Measurements from ENCODE around the gene C1QTNF5. TPM values are rescaled to one million over a fixed set of nuclear protein-coding genes. Genes with fewer than 3 reads are reported as not detected.

Gene C1QTNF5
- total RNA-seq, 1 experiment from 2014 or later = 3.0 TPM

- Mint-ChIP-seq H3K4me1 (peaks cover 37% of the 10 kb centered on the region), H3K4me3 (peak overlapping the region; percentile 69), H3K27me3 (ENCODE audit: low read depth) (peaks cover 44% of the 10 kb centered on the region), H3K27ac (no peak overlapping the region), H3K9me3 (no peaks in the 10 kb centered on the region), H3K36me3 (peaks cover 7% of the 10 kb centered on the region)
- ChIA-PET POLR2A (interaction anchor here (0.5 to 4.7 kb wide), 5 partner anchors 9 to 572 kb away, joined by 3 to 35 read pairs (median 4); partner anchors contain the start of gene CBL), CTCF (interaction anchor here (0.8 to 13.7 kb wide), 11 partner anchors 9 to 260 kb away, joined by 3 to 387 read pairs (median 6); partner anchors contain the start of genes C1QTNF5, C2CD2L, CBL and HYOU1)
- TF ChIP-seq HMGXB4 (CRISPR knock-in tag; IDR thresholded peaks at IDR 0.05) (0 out of 2 replicates have a peak, but pooled peaks have one; percentile 5), FOXP1 (CRISPR knock-in tag; IDR thresholded peaks at IDR 0.05; ENCODE audit: borderline replicate concordance) (no peak)
- no peak for DNase-seq (ENCODE audit: low spot score)
- ATAC-seq = no peak; the same call in 1 of the 2 replicates
These were observed 24.5 kb downstream of the C1QTNF5 start for GRCh38 chr11:119316016-119316728.

- Mint-ChIP-seq H3K4me3 (peak overlapping the region; percentile 69), H3K27me3 (ENCODE audit: low read depth) (peaks cover 44% of the 10 kb centered on the region), H3K9me3 (no peaks in the 10 kb centered on the region), H3K27ac (no peak overlapping the region), H3K36me3 (peaks cover 7% of the 10 kb centered on the region), H3K4me1 (peaks cover 37% of the 10 kb centered on the region)
- TF ChIP-seq CREM (CRISPR knock-in tag; IDR thresholded peaks at IDR 0.05) (no peak), TP53 (CRISPR knock-in tag; IDR thresholded peaks at IDR 0.05) (no peak), SP1 (CRISPR knock-in tag; conservative IDR thresholded peaks at IDR 0.05) (0 out of 2 replicates have a peak, but pooled peaks have one; percentile 24), SMAD3 (CRISPR knock-in tag; IDR thresholded peaks at IDR 0.05; ENCODE audit: borderline replicate concordance) (0 out of 2 replicates have a peak, but pooled peaks have one; percentile 28)
- CTCF ChIA-PET = interaction anchor here (0.5 to 13.7 kb wide), 15 partner anchors 9 to 259 kb away, joined by 3 to 387 read pairs (median 4); partner anchors contain the start of genes ABCG4, C1QTNF5, CBL and HYOU1
- DNase-seq (ENCODE audit: low spot score) (peak; percentile 74), ATAC-seq (peak; percentile 29)
- POLR2A ChIA-PET = interaction anchor here (0.9 to 4.7 kb wide), 6 partner anchors 8 to 571 kb away, joined by 3 to 35 read pairs (median 4); partner anchors contain the start of genes CBL and RNF26
These were observed 25.3 kb downstream of the C1QTNF5 start for GRCh38 chr11:119315131-119316015.

- H3K9me3 Mint-ChIP-seq = no peaks in the 10 kb centered on the region
- peaks cover 44% of the 10 kb centered on the region for H3K27me3 Mint-ChIP-seq (ENCODE audit: low read depth)
- peaks cover 33% of the 10 kb centered on the region for H3K4me1 Mint-ChIP-seq
- ChIA-PET CTCF (interaction anchor here (0.5 to 13.7 kb wide), 14 partner anchors 8 to 703 kb away, joined by 3 to 387 read pairs (median 4); partner anchors contain the start of genes ABCG4, C1QTNF5, CBL and RNF26), POLR2A (interaction anchor here (1.2 to 4.7 kb wide), 4 partner anchors 8 to 24 kb away, joined by 3 to 35 read pairs (median 6); partner anchors contain the start of gene RNF26)
- DNase-seq (ENCODE audit: low spot score) = no peak
- no peak for TF ChIP-seq ARID4B (CRISPR knock-in tag; IDR thresholded peaks at IDR 0.05; ENCODE audit: borderline replicate concordance)
- TF ChIP-seq ZNF416 (CRISPR knock-in tag; IDR thresholded peaks at IDR 0.05) = 0 out of 2 replicates have a peak, but pooled peaks have one; percentile 40
- no peak for TF ChIP-seq IRF2 (CRISPR knock-in tag; IDR thresholded peaks at IDR 0.05; ENCODE audit: borderline replicate concordance, low read depth)
- no peak for ATAC-seq
- H3K36me3 Mint-ChIP-seq = peaks cover 9% of the 10 kb centered on the region
- peak overlapping the region; percentile 69 for H3K4me3 Mint-ChIP-seq
- no peak overlapping the region for H3K27ac Mint-ChIP-seq
These were observed 26.0 kb downstream of the C1QTNF5 start for GRCh38 chr11:119314726-119315125.

All from WTC11 (cell line).